OCI-LY7 (cell line): ENCODE measurements around the gene HACD3.

Experiments used
- CTCF ChIP-seq: fragments of 200-600 bp; sonication (generic); conservative IDR thresholded peaks from 2 replicates; pipeline ENCODE4 v1.5.1; 2014; ENCODE audit warnings: mild to moderate bottlenecking, antibody characterized with exemption, low read length, moderate library complexity, mixed read lengths
- EZH2phosphoT487 ChIP-seq: fragments of 200-600 bp; sonication (generic); IDR thresholded peaks from 2 replicates; pipeline ENCODE4 v1.6.1; 2018; ENCODE audit warnings: low read depth, borderline replicate concordance, mild to moderate bottlenecking, mixed run types, antibody characterized with exemption, low read length, moderate library complexity, mixed read lengths

- TF ChIP-seq CTCF (no peak), EZH2phosphoT487 (no peak)
These were observed 29.7 kb downstream of the HACD3 start for GRCh38 chr15:65559941-65560340.
